Measurements from ENCODE around the gene OR51I1. TPM values are rescaled to one million over a fixed set of nuclear protein-coding genes. Genes with fewer than 3 reads are reported as not detected.

Gene OR51I1
- total RNA-seq, 1 experiment from 2014 or later = not detected

DNA sequence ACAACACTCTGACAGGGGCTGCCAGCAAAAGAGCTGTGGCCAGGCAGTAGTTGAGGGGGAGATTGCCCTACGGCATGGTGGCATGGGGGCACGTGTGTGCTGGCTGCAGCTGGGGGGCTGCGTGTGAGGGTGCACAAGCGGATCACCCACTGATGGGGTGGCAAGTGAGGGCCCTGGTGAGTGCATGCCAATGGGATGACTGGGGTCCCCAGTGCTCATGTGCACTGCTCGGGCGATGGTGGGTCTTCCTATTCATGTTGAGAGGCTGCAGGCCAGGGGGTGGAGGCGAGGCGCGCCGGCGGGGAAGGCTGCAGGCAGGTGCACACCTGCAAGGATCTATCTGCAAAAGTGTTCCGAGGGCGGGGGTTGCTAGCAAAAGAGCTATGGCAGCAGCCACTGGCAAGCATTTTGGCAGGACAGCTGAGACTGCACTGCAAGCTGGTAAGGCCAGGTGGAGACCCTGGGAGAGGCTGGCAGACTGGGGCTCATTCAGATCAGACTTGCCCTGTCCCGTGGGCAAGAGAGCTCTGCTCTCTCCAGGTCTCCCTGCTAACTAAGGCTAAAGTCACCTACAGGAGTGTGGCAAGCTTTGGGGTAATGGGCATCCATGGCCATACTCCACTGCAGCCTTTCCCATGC is 19.8 kb upstream of the OR51I1 start:
- H3K4me3 Mint-ChIP-seq = no peak overlapping the region
- H3K9me3 Mint-ChIP-seq = no peaks in the 10 kb centered on the region
- POLR2A ChIA-PET = no interaction called here
- ATAC-seq = no peak
- H3K36me3 Mint-ChIP-seq = no peaks in the 10 kb centered on the region
- no peaks in the 10 kb centered on the region for H3K27me3 Mint-ChIP-seq (ENCODE audit: low read depth)
- TF ChIP-seq ZSCAN18 (CRISPR knock-in tag; IDR thresholded peaks at IDR 0.05) (no peak), HMGA2 (CRISPR knock-in tag; IDR thresholded peaks at IDR 0.05) (no peak), SMAD4 (CRISPR knock-in tag; IDR thresholded peaks at IDR 0.05) (no peak), ZNF232 (CRISPR knock-in tag; IDR thresholded peaks at IDR 0.05) (no peak)
- H3K4me1 Mint-ChIP-seq = no peaks in the 10 kb centered on the region
- CTCF ChIA-PET = interaction anchor here (1.5 kb wide), 1 partner anchor 8 kb away, joined by 3 read pairs; no protein-coding TSS in a partner anchor
- H3K27ac Mint-ChIP-seq = no peak overlapping the region
- no peak for DNase-seq (ENCODE audit: low spot score)

- Mint-ChIP-seq H3K36me3 (no peaks in the 10 kb centered on the region), H3K4me1 (peaks cover 24% of the 10 kb centered on the region), H3K27ac (no peak overlapping the region), H3K4me3 (no peak overlapping the region), H3K9me3 (no peaks in the 10 kb centered on the region), H3K27me3 (ENCODE audit: low read depth) (no peaks in the 10 kb centered on the region)
- POLR2A ChIA-PET = no interaction called here
- ATAC-seq (no peak), DNase-seq (ENCODE audit: low spot score) (no peak)
- CTCF ChIA-PET = no interaction called here
- TF ChIP-seq, protein P1, sequence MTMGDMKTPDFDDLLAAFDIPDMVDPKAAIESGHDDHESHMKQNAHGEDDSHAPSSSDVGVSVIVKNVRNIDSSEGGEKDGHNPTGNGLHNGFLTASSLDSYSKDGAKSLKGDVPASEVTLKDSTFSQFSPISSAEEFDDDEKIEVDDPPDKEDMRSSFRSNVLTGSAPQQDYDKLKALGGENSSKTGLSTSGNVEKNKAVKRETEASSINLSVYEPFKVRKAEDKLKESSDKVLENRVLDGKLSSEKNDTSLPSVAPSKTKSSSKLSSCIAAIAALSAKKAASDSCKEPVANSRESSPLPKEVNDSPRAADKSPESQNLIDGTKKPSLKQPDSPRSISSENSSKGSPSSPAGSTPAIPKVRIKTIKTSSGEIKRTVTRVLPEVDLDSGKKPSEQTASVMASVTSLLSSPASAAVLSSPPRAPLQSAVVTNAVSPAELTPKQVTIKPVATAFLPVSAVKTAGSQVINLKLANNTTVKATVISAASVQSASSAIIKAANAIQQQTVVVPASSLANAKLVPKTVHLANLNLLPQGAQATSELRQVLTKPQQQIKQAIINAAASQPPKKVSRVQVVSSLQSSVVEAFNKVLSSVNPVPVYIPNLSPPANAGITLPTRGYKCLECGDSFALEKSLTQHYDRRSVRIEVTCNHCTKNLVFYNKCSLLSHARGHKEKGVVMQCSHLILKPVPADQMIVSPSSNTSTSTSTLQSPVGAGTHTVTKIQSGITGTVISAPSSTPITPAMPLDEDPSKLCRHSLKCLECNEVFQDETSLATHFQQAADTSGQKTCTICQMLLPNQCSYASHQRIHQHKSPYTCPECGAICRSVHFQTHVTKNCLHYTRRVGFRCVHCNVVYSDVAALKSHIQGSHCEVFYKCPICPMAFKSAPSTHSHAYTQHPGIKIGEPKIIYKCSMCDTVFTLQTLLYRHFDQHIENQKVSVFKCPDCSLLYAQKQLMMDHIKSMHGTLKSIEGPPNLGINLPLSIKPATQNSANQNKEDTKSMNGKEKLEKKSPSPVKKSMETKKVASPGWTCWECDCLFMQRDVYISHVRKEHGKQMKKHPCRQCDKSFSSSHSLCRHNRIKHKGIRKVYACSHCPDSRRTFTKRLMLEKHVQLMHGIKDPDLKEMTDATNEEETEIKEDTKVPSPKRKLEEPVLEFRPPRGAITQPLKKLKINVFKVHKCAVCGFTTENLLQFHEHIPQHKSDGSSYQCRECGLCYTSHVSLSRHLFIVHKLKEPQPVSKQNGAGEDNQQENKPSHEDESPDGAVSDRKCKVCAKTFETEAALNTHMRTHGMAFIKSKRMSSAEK (CRISPR knock-in tag; IDR thresholded peaks at IDR 0.05; ENCODE audit: borderline replicate concordance) = no peak
- TF ChIP-seq HMGA2 (CRISPR knock-in tag; IDR thresholded peaks at IDR 0.05) = no peak
- TF ChIP-seq, protein P2, sequence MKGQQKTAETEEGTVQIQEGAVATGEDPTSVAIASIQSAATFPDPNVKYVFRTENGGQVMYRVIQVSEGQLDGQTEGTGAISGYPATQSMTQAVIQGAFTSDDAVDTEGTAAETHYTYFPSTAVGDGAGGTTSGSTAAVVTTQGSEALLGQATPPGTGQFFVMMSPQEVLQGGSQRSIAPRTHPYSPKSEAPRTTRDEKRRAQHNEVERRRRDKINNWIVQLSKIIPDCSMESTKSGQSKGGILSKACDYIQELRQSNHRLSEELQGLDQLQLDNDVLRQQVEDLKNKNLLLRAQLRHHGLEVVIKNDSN (CRISPR knock-in tag; IDR thresholded peaks at IDR 0.05) = no peak
- no peak for TF ChIP-seq TEAD1 (CRISPR knock-in tag; IDR thresholded peaks at IDR 0.05)
- TF ChIP-seq CREB1 (CRISPR knock-in tag; IDR thresholded peaks at IDR 0.05) = no peak
- TF ChIP-seq CTCF (IDR thresholded peaks at IDR 0.05) = no peak
- TF ChIP-seq ZNF281 (CRISPR knock-in tag; IDR thresholded peaks at IDR 0.05) = no peak
- no peak for TF ChIP-seq ATF6 (CRISPR knock-in tag; IDR thresholded peaks at IDR 0.05)
- TF ChIP-seq NFE2L1 (CRISPR knock-in tag; IDR thresholded peaks at IDR 0.05) = no peak
- no peak for TF ChIP-seq FOXP1 (CRISPR knock-in tag; IDR thresholded peaks at IDR 0.05; ENCODE audit: borderline replicate concordance)
- TF ChIP-seq ZSCAN18 (CRISPR knock-in tag; IDR thresholded peaks at IDR 0.05) = no peak
- no peak for TF ChIP-seq ZBTB21 (CRISPR knock-in tag; IDR thresholded peaks at IDR 0.05; ENCODE audit: borderline replicate concordance)
- no peak for TF ChIP-seq AFF4 (CRISPR knock-in tag; IDR thresholded peaks at IDR 0.05; ENCODE audit: borderline replicate concordance)
Measured at GRCh38 chr11:5449432-5449831, 8.1 kb upstream of the OR51I1 start.
